GM04504 (cell line): ENCODE data around the gene SYTL4.

ENCODE experiments used
- DNase-seq: peaks from one replicate; pipeline ENCODE4 v3.0.0-alpha.2; 2012; ENCODE audit warnings: low read depth

The SYTL4 gene

DNA sequence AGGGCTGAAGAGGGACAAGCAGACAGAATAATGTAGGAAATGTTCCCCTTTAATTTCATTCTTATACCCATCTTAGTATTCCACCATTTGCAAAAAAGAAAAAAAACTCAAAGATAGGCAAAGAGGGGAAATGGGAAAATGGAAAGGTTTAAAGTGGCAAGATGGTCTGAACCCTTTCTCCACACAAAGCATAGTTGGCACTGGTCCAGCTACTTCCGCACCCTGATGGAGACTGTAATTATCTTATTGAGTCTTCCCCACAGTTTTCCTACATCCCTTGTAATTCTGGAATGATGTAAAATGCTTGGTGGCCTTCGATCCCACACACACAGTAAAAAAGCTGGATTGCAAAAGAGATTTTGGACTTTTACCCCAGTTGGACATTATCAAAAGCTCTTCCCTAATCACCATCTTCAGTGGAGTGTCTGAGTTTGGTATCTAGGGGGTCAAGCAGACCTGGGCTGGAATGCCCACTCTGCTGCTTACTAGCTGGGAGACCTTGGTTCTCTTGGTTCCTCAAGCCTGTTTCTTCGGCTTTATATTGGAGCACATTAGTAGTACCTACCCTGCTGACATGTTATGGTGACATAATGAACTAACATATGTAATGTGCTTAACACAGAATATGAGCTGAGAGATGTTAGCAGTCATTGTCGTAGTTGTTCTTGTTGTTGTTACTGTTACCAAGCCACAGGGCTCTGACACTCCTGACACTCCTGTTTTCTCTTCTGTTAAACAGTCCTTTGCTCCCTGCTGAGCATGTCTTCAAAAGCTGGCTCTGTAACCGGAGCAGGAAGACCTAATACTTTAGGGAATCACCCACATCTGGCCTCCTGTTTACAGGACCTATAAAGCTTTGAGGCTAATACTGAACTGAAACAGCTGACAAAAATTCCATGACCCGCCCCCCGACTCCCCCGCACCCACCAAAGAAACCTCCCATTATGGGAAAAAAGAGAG lies 83.2 kb downstream of the SYTL4 start:
- peak; percentile 66 for DNase-seq

DNA sequence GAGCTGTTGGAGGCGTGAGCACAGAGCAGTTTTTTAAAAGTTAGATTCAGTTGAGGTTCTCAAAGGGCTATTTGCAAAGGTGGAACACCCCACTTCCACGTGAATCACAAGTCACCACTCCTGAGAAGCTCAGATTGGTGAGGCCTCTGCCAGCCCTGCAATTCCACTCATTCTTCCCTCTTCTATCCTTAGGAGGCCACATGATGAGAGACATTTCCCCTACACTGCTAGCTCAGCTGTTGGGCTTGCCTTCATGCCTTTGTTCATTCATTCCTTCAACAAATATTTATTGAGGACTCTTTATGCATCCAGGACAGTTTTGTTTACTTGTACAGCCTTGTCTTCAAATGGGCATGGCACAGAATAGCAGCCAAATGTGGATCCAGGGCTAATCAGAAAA lies 84.2 kb downstream of the SYTL4 start:
- DNase-seq = no peak

DNA sequence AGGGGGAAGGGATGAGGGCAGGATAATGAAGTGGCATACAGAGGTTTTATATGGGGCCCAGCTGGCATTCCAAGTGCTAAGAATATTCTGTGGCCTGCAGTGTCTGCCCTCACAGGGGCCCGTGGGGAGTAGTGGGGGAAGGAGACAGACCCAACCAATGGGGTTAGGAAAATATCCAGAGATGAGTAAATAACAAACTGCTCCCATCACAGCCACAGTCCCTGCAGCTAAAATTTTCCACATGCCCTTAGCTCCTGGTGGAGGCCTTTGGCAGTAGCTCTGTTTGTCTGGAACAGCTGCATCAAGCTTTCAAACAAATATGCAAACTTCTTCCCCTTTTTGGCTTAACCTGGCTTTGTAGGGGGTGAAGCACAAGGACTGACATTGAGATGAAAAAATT lies 84.8 kb downstream of the SYTL4 start:
- DNase-seq = no peak

DNA sequence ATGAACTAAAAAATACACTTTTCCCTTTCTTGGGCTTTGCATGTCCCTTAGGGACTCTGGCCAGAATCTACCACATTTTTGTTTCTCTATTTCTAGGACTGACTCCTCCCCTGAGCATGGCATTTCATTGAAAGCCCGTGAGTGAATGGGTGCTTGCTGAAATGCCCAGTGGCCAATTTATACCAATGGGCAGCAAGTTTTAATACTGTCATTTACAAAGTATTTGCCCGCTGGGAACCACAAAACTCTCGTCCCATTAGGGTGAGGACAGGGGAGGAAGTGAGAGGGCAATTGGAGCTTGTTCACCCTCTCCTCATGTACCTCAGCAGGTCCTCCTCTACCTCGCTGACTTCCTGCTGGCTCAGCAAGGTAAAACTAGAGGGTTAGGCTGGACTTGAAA lies 86.8 kb downstream of the SYTL4 start:
- no peak for DNase-seq

DNA sequence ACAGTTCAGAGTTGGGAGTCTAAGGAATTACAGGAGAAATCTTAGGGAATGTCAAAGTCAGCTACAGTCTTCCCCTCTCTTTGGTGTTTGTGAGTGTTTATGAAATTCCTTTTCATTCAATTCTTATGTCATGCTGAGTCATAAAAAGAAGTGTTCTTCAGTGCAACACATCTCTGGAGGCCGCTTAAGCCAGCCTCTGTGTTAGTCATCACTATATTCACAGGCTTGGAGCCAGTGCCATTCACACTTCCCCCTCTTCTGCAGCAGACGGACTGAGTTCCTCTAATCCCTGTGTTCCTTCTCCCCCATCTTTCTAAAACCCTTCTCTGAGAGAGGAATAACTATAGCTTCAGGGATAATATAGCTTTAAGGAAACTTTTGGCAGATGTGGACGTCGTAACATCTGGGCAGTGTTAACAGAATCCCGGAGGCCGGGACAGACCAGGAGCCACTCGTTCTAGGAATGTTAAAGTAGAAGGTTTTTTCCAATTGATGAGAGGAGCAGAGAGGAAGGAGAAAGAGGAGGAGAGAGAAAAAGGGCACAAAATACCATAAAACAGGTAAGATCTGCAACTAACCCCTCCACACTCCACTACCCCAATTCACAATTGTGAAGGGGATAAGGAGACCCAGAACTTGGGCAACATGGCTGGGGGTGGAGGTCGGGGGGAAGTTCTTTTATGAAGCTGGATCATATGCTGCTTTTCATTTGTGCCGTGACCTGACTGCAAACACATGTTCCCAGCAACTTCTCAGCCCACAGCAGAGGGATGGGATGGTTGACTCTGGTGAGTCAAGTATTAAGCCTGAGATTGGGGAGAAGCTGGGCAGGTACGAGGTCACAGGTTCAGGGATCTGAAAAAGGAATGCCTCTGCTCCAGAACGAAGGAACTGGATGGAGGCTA lies 87.7 kb downstream of the SYTL4 start, which contains the start of gene SRPX2:
Gene SRPX2, plus strand, starts transcription at position 244 of the 905 bp plus-strand sequence. CDS start 2,124 bp downstream, outside the sequence.
- DNase-seq = peak; percentile 67

DNA sequence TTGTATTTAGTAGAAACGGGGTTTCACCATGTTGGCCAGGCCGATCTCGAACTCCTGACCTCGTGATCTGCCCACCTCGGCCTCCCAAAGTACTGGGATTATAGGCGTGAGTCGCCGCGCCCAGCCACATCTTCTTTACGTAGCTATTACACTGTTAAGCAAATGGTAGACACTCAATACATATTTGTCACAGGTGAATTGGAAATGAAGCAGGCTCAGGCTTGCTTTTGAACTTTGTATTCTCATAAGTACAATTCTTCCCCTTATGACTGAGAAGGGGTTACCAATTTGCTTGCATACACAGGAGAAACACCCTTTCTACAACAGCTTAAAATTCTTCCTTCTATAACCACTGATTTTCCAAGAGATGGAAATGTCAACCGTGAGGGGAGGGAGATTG lies 88.7 kb downstream of the SYTL4 start:
- no peak for DNase-seq

DNA sequence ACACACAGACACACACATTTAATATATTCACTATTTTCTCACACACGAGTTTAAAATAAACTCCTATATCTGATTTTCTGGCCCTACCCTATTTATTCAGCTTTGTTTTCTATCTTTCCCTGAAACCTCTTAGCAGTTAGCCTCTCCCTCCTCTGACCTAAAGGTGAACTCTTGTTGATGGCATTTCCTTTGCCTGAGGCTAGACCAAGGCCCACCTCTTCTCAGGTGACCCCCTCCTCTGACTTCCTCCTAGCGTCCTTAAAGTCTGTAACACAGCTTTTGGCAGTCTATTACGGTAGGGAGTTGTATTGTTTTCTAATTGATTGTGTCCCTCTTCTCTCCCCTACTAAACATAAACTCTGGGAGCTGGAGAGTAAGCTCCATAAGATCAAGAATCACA lies 89.6 kb downstream of the SYTL4 start:
- no peak for DNase-seq

DNA sequence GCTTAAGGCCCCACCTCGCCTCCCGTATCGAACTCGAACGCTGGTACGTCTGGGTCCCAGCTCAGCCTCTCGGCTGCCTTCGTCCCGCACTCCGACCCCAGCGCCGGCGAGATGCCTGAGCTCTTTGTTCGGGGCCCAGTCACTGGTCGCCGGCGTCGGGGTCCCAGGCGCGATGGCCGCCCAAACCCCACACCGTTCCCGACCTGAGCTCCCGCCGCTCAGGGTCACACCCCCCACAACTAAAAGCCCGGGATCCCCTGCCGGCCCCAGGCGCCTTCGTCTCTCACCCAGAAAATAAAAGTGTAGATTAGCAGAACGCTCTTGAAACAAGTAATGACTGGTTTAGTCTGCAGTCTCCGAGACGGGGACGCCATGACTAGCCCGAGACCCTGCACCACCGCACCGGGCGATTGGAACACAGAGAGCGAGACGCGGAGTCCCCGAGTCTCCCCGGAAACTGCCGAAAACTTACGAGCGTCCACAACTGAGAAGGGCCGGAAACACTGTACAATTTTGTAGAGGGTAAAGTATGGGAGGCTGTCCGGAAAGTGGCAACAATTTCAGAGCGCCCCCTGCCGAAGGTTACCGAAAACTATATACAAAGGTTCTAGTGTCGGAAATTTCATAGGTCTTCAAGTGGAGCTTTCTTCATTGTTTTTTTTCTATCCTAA lies 95.5 kb downstream of the SYTL4 start, which contains the start of gene TSPAN6:
Gene TSPAN6, minus strand, starts transcription at position 486 of the 671 bp plus-strand sequence. Its CDS starts 112 bp downstream, at position 374.
- DNase-seq = peak; percentile 70

DNA sequence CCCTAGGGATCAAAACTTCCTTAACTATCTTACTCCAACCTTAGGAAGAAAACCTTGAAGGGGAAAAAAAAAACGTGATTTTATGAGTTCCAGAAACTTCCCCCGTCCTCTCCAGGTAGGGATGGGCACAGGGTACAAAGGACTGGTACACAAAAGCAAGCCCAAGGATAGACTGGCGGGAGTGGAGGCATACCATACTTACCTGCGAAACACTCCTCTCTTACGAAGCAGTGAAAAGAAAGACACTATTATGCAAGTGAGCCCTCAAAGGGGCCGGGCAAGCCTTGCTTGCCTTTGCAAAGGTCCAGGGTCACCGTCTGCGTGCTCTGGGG lies 96.0 kb downstream of the SYTL4 start:
- DNase-seq = no peak

DNA sequence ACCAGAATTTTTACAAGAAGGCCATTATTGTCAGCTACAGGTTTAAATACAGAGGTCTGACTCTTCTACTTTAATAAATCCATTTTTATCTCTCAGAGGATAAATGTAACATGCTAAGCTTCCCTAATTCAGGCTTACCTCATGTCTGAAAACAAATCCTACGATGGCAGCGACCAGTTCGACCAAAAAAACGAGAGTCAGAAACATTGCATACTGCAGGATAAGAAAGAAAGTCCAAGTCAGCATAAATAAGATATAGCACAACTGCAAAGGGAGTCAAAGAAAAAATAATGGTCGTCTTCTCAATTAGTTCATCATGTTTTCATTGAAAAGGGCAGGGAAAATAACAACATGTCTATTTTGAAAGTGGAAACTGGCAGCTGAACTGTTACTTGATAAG lies 96.9 kb downstream of the SYTL4 start:
- DNase-seq = no peak

DNA sequence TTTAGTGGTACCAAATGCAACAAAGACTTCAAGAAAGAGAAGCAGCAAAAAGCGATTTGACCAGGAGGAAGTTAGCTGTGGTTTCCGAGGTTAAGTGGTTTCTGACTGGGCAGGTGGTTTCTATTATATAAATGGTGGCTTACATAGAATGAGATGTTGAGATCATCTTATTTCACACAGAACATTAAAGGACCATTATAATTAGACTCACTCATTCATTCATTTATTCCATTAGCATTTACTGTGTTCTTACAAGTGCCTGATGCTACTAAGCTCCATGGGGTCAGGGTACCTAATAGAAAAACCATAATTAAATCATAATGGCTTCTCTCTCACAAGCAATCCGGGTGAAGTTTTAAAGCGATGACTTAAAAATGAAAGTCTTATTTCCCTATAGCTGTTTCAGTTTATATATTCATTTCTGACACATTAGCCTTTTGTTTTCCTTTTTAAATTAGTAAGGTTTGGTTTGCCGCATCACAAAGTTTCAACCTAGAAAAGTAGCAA lies 105.9 kb downstream of the SYTL4 start:
- DNase-seq = no peak
